H9 (cell line): ENCODE data around the gene MAP3K7. TPM values are rescaled to one million over a fixed set of nuclear protein-coding genes. Genes with fewer than 3 reads are reported as not detected.

Source experiments
- DNase-seq: peaks from one replicate; pipeline ENCODE4 v3.0.0-alpha.2; 2017
- H2AFZ ChIP-seq: one replicate; pipeline ENCODE4 v1.6.1; 2013; ENCODE audit warnings: mild to moderate bottlenecking, low read length, control low read depth, moderate library complexity
- H2AK5ac ChIP-seq: 2 replicates; pipeline ENCODE4 v1.6.1; 2013; ENCODE audit warnings: low read length, control low read depth, mixed read lengths; ENCODE audit not compliant: insufficient read length
- H2BK120ac ChIP-seq: one replicate; pipeline ENCODE4 v1.6.1; 2013; ENCODE audit warnings: low read depth, mild to moderate bottlenecking, low read length, control low read depth, inconsistent platforms; ENCODE audit not compliant: poor library complexity, severe bottlenecking
- H2BK12ac ChIP-seq: 2 replicates; pipeline ENCODE4 v1.6.1; 2013; ENCODE audit warnings: low read length, control low read depth, mixed read lengths, low read depth; ENCODE audit not compliant: insufficient read length
- H2BK15ac ChIP-seq: 2 replicates; pipeline ENCODE4 v1.6.1; 2013; ENCODE audit warnings: low read depth, low read length, control low read depth
- H2BK20ac ChIP-seq: one replicate; pipeline ENCODE4 v1.6.1; 2013; ENCODE audit warnings: low read depth, mild to moderate bottlenecking, low read length, control low read depth, inconsistent platforms; ENCODE audit not compliant: poor library complexity, severe bottlenecking
- H2BK5ac ChIP-seq: 2 replicates; pipeline ENCODE4 v1.6.1; 2013; ENCODE audit warnings: low read length, control low read depth, mixed read lengths; ENCODE audit not compliant: insufficient read length
- H3K14ac ChIP-seq: 2 replicates; pipeline ENCODE4 v1.6.1; 2013; ENCODE audit warnings: low read length, control low read depth; ENCODE audit not compliant: insufficient read depth
- H3K18ac ChIP-seq: 2 replicates; pipeline ENCODE4 v1.6.1; 2013; ENCODE audit warnings: low read depth, mild to moderate bottlenecking, mixed read lengths, low read length, control low read depth; ENCODE audit not compliant: insufficient read length
- H3K23ac ChIP-seq: 2 replicates; pipeline ENCODE4 v1.6.1; 2013; ENCODE audit warnings: low read length, control low read depth, mixed read lengths, low read depth; ENCODE audit not compliant: insufficient read length
- H3K23me2 ChIP-seq: 2 replicates; pipeline ENCODE4 v1.6.1; 2013; ENCODE audit warnings: low read depth, mild to moderate bottlenecking, mixed read lengths, low read length, control low read depth; ENCODE audit not compliant: insufficient read length, poor library complexity, severe bottlenecking
- H3K27ac ChIP-seq: 2 replicates; pipeline ENCODE4 v1.5.1; 2013; ENCODE audit warnings: low read length, control low read depth, mixed read lengths, low read depth; ENCODE audit not compliant: insufficient read length
- H3K27me3 ChIP-seq: 2 replicates; pipeline ENCODE4 v1.6.1; 2013; ENCODE audit warnings: low read length, control low read depth, inconsistent platforms; ENCODE audit not compliant: insufficient read depth
- H3K4ac ChIP-seq: 2 replicates; pipeline ENCODE4 v1.6.1; 2013; ENCODE audit warnings: low read depth, mild to moderate bottlenecking, control low read depth, inconsistent platforms, low read length, moderate library complexity
- H3K4me1 ChIP-seq: 2 replicates; pipeline ENCODE4 v1.6.1; 2013; ENCODE audit warnings: low read length, control low read depth, inconsistent platforms; ENCODE audit not compliant: insufficient read depth
- H3K4me2 ChIP-seq: 2 replicates; pipeline ENCODE4 v1.6.1; 2013; ENCODE audit warnings: low read length, control low read depth, mixed read lengths; ENCODE audit not compliant: insufficient read length, insufficient read depth
- H3K56ac ChIP-seq: 2 replicates; pipeline ENCODE4 v1.6.1; 2013; ENCODE audit warnings: low read depth, mild to moderate bottlenecking, mixed read lengths, low read length, control low read depth; ENCODE audit not compliant: insufficient read length
- H3K79me1 ChIP-seq: 2 replicates; pipeline ENCODE4 v1.6.1; 2013; ENCODE audit warnings: low read depth, mild to moderate bottlenecking, moderate library complexity, low read length, control low read depth, inconsistent platforms; ENCODE audit not compliant: insufficient read depth, poor library complexity, severe bottlenecking
- H3K79me2 ChIP-seq: 2 replicates; pipeline ENCODE4 v1.6.1; 2013; ENCODE audit warnings: low read length, control low read depth, inconsistent platforms; ENCODE audit not compliant: insufficient read depth
- H3K9ac ChIP-seq: 2 replicates; pipeline ENCODE4 v1.6.1; 2013; ENCODE audit warnings: low read length, control low read depth, mixed read lengths; ENCODE audit not compliant: insufficient read length; ENCODE audit errors: extremely low read depth
- H3K9me3 ChIP-seq: one replicate; pipeline ENCODE4 v1.6.1; 2013; ENCODE audit warnings: low read depth, low read length, inconsistent platforms; ENCODE audit not compliant: control insufficient read depth
- H3T11ph ChIP-seq: one replicate; pipeline ENCODE4 v1.6.1; 2013; ENCODE audit warnings: mild to moderate bottlenecking, low read length, control low read depth, inconsistent platforms
- H4K20me1 ChIP-seq: one replicate; pipeline ENCODE4 v1.6.1; 2013; ENCODE audit not compliant: control insufficient read depth, insufficient read length, insufficient read depth
- H4K5ac ChIP-seq: 2 replicates; pipeline ENCODE4 v1.6.1; 2013; ENCODE audit warnings: low read depth, mild to moderate bottlenecking, mixed read lengths, low read length, control low read depth; ENCODE audit not compliant: insufficient read length
- H4K8ac ChIP-seq: replicated peaks from 2 replicates; pipeline ENCODE4 v1.6.1; 2013; ENCODE audit warnings: low read length, control low read depth, mixed read lengths, low read depth; ENCODE audit not compliant: insufficient read length
- H4K91ac ChIP-seq: 2 replicates; pipeline ENCODE4 v1.6.1; 2013; ENCODE audit warnings: low read depth, mild to moderate bottlenecking, moderate library complexity, mixed read lengths, low read length, control low read depth; ENCODE audit not compliant: insufficient read length
- H3K27ac Mint-ChIP-seq, 3 experiments: 2 replicates in 2 of 3; 3 replicates in 1 of 3; pipeline ENCODE4 v1.8.0; 2020 to 2021; ENCODE audit warnings: mixed read lengths in 3 of 3, mild to moderate bottlenecking in 1 of 3, moderate library complexity in 1 of 3
- H3K27me3 Mint-ChIP-seq: 2 replicates; pipeline ENCODE4 v1.8.0; 2021; ENCODE audit warnings: low read depth, mild to moderate bottlenecking, moderate library complexity, mixed read lengths
- H3K36me3 Mint-ChIP-seq, 3 experiments: 2 replicates in 2 of 3; 3 replicates in 1 of 3; pipeline ENCODE4 v1.8.0; 2020 to 2021; ENCODE audit warnings: low read depth in 3 of 3, mixed read lengths in 3 of 3; ENCODE audit not compliant: insufficient read depth in 1 of 3
- H3K4me1 Mint-ChIP-seq, 2 experiments: 2 replicates each; pipeline ENCODE4 v1.8.0; 2020; ENCODE audit warnings: mixed read lengths in 2 of 2
- H3K4me3 Mint-ChIP-seq, 2 experiments: 2 replicates in 1 of 2; 3 replicates in 1 of 2; pipeline ENCODE4 v1.8.0; 2020 to 2021; ENCODE audit warnings: mild to moderate bottlenecking in 2 of 2, mixed read lengths in 2 of 2, moderate library complexity in 1 of 2
- H3K9me3 Mint-ChIP-seq, 2 experiments: 2 replicates in 1 of 2; 3 replicates in 1 of 2; pipeline ENCODE4 v1.8.0; 2020; ENCODE audit warnings: mild to moderate bottlenecking in 2 of 2, mixed read lengths in 2 of 2, moderate library complexity in 1 of 2
- CTCF ChIP-seq: fragments of 200-600 bp; sonication (generic); conservative IDR thresholded peaks from 3 replicates; pipeline ENCODE4 v1.8.0; 2021; ENCODE audit warnings: antibody characterized with exemption, mild to moderate bottlenecking
- WGBS: extraction: QIAGEN DNeasy Blood & Tissue Kit; methylation state at CpG from one replicate; pipeline ENCODE4 v1.1.7; 2013; ENCODE audit warnings: missing lambda C conversion rate, low lambda C conversion rate, mixed read lengths; ENCODE audit not compliant: insufficient read length; ENCODE audit errors: extremely low coverage; 5-methylcytosine and 5-hydroxymethylcytosine counted together
- total RNA-seq: library from RNA; stranded (reverse); gene quantifications from 2 replicates; pipeline ENCODE4 v1.2.1, GENCODE V29; 2021

Gene MAP3K7
- total RNA-seq, 1 experiment from 2014 or later, result 31.3 TPM

- H3K4me1 ChIP-seq, result peaks cover 17% of the 10 kb centered on the region
- peak; percentile 71 for DNase-seq
- H4K20me1 ChIP-seq, result no peaks in the 10 kb centered on the region
- H3K9me3 ChIP-seq, result no peaks in the 10 kb centered on the region
- H3K23ac ChIP-seq, result no peak overlapping the region
- H3K27ac Mint-ChIP-seq, result peak overlapping the region; percentile 91 to 99 (median 95)
- H3K4me2 ChIP-seq, result peak overlapping the region; percentile 30
- H3K27me3 Mint-ChIP-seq, result no peaks in the 10 kb centered on the region
- peaks cover 2% of the 10 kb centered on the region for H3K23me2 ChIP-seq
- H3K9me3 Mint-ChIP-seq, result no peaks in the 10 kb centered on the region
- H3K56ac ChIP-seq, result no peak overlapping the region
- no peaks in the 10 kb centered on the region for H3K27me3 ChIP-seq
- peak overlapping the region; percentile 60; the same call in 1 of the 2 replicates for H3K14ac ChIP-seq
- H3K4me1 Mint-ChIP-seq, result peaks cover 60 to 67% of the 10 kb centered on the region in 2 experiments
- WGBS, result no CpG with 5 or more reads among the region's 7 CpGs
- no peak overlapping the region for H2BK15ac ChIP-seq
- peak overlapping the region; percentile 54 for H3K27ac ChIP-seq
- peak overlapping the region; percentile 2 to 46 for H3K4me3 Mint-ChIP-seq
- no peak overlapping the region for H2BK5ac ChIP-seq
- H4K91ac ChIP-seq, result no peak overlapping the region
- no peaks in the 10 kb centered on the region for H3K79me2 ChIP-seq
- H3K9ac ChIP-seq, result no peak overlapping the region
- no peak overlapping the region for H2BK120ac ChIP-seq
- H2BK20ac ChIP-seq, result no peak overlapping the region
- no peak overlapping the region for H2AK5ac ChIP-seq
- H3K4ac ChIP-seq, result no peak overlapping the region; the same call in 1 of the 2 replicates
- H2AFZ ChIP-seq, result no peak overlapping the region
- no peak overlapping the region for H4K5ac ChIP-seq
- no peaks in the 10 kb centered on the region for H3K79me1 ChIP-seq
- no peak overlapping the region for H3T11ph ChIP-seq
- no peak overlapping the region for H4K8ac ChIP-seq
- no peak overlapping the region for H2BK12ac ChIP-seq
- TF ChIP-seq CTCF, result no peak
- H3K18ac ChIP-seq, result peak overlapping the region; percentile 16
- peaks cover 0 to 8% (median 2%) of the 10 kb centered on the region in 3 experiments; a peak in 2 of 7 replicates for H3K36me3 Mint-ChIP-seq
Measured at GRCh38 chr6:90494067-90494780, 92.6 kb downstream of the MAP3K7 start.
